ENCODE data around the gene LDLRAD3. TPM values are rescaled to one million over a fixed set of nuclear protein-coding genes. Genes with fewer than 3 reads are reported as not detected.

Gene LDLRAD3
- total RNA-seq, 2 experiments from 2014 or later, result 0.22 to 0.59 TPM

DNA sequence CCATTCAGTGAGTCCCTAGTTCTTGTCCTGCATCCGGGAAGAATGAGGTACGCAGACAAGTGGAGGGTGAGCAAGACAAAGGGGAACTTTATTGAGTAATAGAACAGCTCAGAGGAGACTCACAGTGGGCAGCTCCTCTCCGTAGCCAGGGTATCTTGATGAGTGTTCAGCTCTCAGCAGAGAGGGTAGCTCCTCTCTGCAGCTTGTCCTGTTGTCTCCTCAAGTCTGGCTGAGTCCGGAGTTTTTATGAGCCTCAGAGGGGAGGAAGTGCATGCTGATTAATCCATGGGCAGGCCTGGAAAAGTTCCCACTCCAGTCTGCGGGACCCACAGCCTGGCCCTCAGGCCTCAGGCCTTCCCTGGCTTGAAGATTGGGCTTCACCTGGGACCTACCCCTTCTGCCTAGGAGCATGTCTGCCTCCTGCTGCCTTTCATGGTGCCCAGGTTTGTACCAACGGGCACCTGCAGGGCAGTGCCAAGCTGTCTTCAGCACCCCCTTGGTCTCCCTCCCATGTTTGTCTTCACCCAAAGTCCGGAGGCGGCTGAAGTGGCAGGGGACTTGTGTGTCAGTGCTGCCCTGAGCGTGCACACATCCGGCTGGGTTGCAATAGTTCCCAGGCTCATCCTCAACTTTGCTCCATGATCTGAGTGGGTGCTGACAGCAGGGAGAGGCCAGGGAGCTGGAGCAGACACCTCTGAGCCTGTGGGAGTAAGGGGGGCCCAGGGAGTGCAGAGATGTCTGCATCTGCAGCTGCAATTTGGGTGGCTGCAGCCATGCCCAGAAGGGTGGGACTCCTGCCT, 134.2 kb downstream of the LDLRAD3 start:
- H3K36me3 Mint-ChIP-seq (ENCODE audit: low read depth), result no peaks in the 10 kb centered on the region
- no peaks in the 10 kb centered on the region for H3K27me3 Mint-ChIP-seq
- ATAC-seq (no peak), DNase-seq (no peak)
- CTCF ChIA-PET, result no interaction called here
- H3K27ac Mint-ChIP-seq, result no peak overlapping the region
- H3K4me3 Mint-ChIP-seq, result no peak overlapping the region
- TF ChIP-seq CTCF (IDR thresholded peaks at IDR 0.05), result no peak
- H3K4me1 Mint-ChIP-seq (ENCODE audit: low read depth), result no peaks in the 10 kb centered on the region
- intact Hi-C loops (cut with micrococcal nuclease), result no loop called here
- POLR2A ChIA-PET, result no interaction called here
- no peaks in the 10 kb centered on the region for H3K9me3 Mint-ChIP-seq

DNA sequence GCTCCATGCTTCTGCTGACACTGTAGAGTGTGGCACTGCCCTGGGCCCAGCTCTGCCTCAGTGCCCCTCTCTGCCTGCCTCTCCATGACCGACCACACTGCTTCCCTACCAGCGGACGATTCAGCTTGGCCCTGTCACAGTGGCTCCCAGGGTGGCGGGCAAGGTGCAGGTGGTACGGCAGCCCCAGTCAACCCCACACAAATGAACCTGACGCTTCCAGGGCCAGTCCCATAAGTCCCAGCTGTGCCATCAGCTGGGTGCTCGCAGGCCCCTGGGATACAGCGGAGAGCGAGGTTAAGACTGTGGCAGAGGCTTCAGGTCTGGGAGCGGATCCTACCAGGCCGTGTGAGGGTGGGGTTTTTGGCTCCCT, 134.8 kb downstream of the LDLRAD3 start:
- Mint-ChIP-seq H3K27me3 (no peaks in the 10 kb centered on the region), H3K4me1 (ENCODE audit: low read depth) (no peaks in the 10 kb centered on the region), H3K36me3 (ENCODE audit: low read depth) (no peaks in the 10 kb centered on the region), H3K4me3 (no peak overlapping the region), H3K27ac (no peak overlapping the region), H3K9me3 (no peaks in the 10 kb centered on the region)
- DNase-seq (no peak), ATAC-seq (no peak)
- intact Hi-C loops (cut with micrococcal nuclease), result no loop called here
- POLR2A ChIA-PET, result no interaction called here
- CTCF ChIA-PET, result no interaction called here
- TF ChIP-seq CTCF (IDR thresholded peaks at IDR 0.05), result no peak

- Mint-ChIP-seq H3K27me3 (no peaks in the 10 kb centered on the region), H3K36me3 (ENCODE audit: low read depth) (no peaks in the 10 kb centered on the region), H3K27ac (no peak overlapping the region), H3K9me3 (peaks cover 2% of the 10 kb centered on the region), H3K4me3 (no peak overlapping the region), H3K4me1 (ENCODE audit: low read depth) (no peaks in the 10 kb centered on the region)
- DNase-seq (no peak), ATAC-seq (no peak)
- CTCF ChIA-PET, result no interaction called here
- TF ChIP-seq CTCF (IDR thresholded peaks at IDR 0.05), result no peak
- intact Hi-C loops (cut with micrococcal nuclease), result no loop called here
- POLR2A ChIA-PET, result no interaction called here
Observed at GRCh38 chr11:36079878-36080675, 136.2 kb downstream of the LDLRAD3 start.

DNA sequence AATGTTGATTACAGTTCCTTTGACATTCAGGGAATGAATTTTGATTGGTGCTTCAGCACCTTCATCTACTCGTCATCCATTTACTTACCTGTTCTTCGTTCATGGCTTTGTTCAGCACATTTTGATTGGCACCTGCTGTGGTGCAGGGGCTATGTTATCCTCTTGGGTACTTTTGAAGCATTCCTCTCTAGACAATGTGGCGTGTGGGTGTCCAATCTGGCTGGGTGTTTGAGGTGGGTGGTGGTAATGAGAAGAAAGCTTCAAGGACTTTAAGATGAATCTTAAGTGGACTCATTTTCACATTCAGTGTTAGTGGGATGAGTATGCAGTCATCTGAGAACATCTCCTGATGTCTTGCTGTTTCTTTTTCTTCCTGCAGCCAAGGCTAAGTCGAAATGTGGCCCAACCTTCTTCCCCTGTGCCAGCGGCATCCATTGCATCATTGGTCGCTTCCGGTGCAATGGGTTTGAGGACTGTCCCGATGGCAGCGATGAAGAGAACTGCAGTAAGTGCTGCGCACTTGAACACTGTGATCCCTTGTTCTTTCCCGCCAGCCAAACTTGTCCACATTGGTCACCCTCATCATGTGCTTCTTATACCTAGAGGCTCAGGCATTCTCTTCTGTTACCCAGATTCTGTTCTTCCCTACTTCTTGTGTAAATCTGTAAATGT, 137.5 kb downstream of the LDLRAD3 start:
- DNase-seq (no peak), ATAC-seq (no peak)
- H3K27me3 Mint-ChIP-seq, result no peaks in the 10 kb centered on the region
- CTCF ChIA-PET, result no interaction called here
- no peak overlapping the region for H3K27ac Mint-ChIP-seq
- peaks cover 8% of the 10 kb centered on the region for H3K9me3 Mint-ChIP-seq
- no peak overlapping the region for H3K4me3 Mint-ChIP-seq
- no peaks in the 10 kb centered on the region for H3K36me3 Mint-ChIP-seq (ENCODE audit: low read depth)
- intact Hi-C loops (cut with micrococcal nuclease), result no loop called here
- POLR2A ChIA-PET, result no interaction called here
- no peak for TF ChIP-seq CTCF (IDR thresholded peaks at IDR 0.05)
- H3K4me1 Mint-ChIP-seq (ENCODE audit: low read depth), result no peaks in the 10 kb centered on the region

DNA sequence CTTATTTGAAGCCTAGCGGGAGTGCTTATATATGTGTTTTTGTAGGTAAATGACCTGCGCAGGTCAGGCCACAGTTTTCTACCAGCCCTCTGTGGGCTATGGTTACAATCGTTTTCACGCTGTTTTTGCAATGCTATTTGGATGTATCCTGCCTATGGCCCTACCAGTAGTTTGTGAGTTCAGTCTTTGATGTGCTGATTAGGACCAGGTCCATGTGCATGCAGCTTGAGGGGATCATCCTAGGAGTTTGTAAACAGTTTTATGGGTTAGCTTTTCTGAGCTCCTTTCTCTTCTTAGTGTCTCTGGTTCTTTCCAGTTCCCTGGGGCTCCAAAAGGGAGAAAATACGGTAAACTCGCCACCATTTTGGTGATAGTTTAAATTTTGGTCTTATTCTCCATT, 142.5 kb downstream of the LDLRAD3 start:
- H3K36me3 Mint-ChIP-seq (ENCODE audit: low read depth), result no peaks in the 10 kb centered on the region
- H3K27ac Mint-ChIP-seq, result no peak overlapping the region
- intact Hi-C loops (cut with micrococcal nuclease), result no loop called here
- H3K9me3 Mint-ChIP-seq, result peaks cover 8% of the 10 kb centered on the region
- peaks cover 10% of the 10 kb centered on the region for H3K27me3 Mint-ChIP-seq
- no peak for TF ChIP-seq CTCF (IDR thresholded peaks at IDR 0.05)
- ATAC-seq (no peak), DNase-seq (no peak)
- ChIA-PET CTCF (no interaction called here), POLR2A (no interaction called here)
- no peak overlapping the region for H3K4me3 Mint-ChIP-seq
- no peaks in the 10 kb centered on the region for H3K4me1 Mint-ChIP-seq (ENCODE audit: low read depth)

Data from activated CD8-positive, alpha-beta T cell treated with anti-CD3 and anti-CD28 coated beads for 36 hours (primary cell).